GM18867 (cell line): ENCODE data around the gene SH3RF1.
"Not testable (repeated sequence)": the region's sequence is repeated elsewhere in the genome, so short reads cannot be mapped to it uniquely, and the experiment has no call there.

Source experiments
- ATAC-seq: cut with Tn5 transposase; IDR thresholded peaks from one replicate; pipeline ENCODE4 v1.9.1; 2021; ENCODE audit warnings: mild to moderate bottlenecking, moderate library complexity; ENCODE audit not compliant: unreplicated experiment

The SH3RF1 gene

DNA sequence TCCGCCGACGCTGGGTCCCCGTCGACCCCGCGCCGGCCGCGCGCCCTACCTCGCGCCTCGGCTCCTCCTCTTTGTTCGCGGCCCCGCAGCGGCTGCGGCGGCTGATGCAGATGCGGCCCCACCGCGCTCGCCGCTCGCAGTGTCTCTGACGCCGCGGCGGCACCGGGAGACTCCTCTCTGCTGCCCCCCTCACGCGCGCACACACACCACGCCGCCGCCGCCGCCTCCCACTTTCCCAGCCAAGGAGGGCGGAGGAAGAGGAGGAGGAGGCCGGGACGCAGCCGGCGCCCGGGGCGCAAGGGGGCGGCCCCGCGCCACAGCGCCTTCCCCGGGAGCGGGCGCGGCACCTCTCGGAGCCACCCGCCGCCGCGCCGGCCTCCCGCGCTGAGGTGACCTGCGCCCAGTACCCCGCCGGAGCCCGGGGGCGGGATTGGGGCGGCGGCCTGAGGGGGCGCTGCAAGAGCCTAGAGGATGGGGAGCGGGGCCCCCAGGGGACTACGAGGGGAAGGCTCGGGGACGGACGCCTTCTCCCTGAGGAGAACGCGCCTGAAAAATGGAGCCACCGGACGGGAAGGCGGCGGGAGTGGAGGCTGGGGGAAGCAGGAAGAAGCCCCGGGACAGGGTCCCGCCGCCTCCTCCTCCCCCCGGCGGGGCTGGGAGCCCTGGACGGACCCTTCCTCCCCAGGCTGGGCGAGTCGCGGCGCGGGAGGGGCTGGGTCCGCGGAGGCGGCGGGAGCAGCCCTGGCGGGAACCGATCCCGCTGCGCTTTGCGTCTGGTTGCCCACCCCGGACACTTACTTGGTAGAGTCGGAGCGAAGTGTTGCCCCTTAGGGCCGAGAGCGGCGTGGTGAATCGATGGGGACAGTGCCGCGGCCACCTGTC lies at the start of gene SH3RF1:
SH3RF1 (minus strand) TSS at position 147 of the 882 bp plus-strand sequence. CDS start 1,744 bp downstream, outside the sequence.
- ATAC-seq, result peak; percentile 67

DNA sequence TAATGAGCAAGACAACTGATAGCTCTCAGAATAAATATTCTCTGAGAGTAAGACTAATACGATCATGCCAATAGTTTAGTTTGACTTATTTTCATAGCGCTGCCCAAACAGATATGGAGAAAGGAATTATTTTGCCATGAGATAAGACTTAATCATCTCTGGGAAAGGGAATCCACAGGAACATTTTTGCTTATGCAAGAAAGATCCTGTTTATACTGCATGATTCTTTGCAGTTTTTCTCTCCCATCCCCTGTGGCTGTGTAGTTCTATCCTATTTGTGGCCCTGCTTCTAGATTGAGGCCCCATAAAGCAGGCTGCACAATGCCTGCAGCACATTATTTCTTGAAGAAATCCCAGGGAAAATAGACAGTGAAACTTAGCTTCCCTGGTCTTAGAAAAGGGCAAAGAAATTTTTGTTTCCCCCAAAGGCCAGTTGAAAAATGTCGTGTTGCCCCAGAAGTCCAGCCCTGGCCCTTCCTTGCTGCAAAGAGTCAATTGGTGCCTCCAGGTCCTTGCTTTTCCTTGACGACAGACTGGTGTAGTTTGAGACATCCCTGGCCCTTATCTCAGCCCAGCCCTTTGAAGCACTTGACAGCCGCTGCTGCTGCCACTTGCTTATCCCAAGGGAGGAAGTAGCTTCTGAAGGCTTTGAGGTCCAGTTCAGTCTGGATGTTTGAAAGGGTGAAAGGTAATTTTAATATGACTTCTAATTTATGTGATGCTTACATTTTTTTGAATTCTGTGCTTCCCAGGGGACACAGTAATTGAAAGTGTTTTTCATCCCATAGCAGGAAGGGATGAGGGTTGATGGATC lies 45.0 kb upstream of the SH3RF1 start:
- ATAC-seq, result no peak

DNA sequence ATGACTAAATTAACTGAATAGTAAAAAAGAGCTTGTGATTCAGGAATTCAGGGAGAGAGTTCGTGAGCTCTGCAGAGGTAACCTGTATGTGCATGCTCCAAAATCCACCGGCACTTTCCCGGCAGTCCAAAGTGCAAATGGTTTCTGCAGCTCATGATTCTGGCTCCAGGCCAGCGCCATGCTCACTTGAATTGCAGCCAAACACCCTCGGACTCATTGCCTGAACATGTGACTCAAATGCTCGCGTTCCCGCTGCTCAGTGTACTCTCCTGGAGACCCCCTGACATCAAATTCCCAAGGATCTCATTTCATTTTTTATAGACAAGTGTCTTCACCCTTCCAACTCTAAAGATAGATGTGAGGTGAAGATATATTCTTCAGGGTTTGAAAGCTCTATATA lies 44.1 kb upstream of the SH3RF1 start:
- no peak for ATAC-seq

DNA sequence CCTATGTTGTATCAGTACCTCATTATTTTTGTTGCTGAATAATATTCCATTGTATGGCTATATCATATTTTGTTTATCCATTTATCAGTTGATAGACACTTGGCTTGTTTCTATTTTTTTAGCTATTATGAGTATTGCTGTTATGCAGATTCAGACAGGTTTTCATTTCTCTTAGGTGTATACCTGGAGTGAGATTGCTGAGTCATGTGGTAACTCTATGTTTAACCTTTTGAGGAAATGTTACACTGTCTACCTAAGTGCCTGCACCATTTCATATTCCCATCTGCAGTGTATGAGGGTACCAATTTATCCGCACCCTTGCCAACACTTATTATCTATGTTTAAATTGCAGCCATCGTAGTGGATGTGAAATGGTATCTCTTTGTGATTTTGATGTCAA lies 43.0 kb upstream of the SH3RF1 start:
- ATAC-seq, result no peak

DNA sequence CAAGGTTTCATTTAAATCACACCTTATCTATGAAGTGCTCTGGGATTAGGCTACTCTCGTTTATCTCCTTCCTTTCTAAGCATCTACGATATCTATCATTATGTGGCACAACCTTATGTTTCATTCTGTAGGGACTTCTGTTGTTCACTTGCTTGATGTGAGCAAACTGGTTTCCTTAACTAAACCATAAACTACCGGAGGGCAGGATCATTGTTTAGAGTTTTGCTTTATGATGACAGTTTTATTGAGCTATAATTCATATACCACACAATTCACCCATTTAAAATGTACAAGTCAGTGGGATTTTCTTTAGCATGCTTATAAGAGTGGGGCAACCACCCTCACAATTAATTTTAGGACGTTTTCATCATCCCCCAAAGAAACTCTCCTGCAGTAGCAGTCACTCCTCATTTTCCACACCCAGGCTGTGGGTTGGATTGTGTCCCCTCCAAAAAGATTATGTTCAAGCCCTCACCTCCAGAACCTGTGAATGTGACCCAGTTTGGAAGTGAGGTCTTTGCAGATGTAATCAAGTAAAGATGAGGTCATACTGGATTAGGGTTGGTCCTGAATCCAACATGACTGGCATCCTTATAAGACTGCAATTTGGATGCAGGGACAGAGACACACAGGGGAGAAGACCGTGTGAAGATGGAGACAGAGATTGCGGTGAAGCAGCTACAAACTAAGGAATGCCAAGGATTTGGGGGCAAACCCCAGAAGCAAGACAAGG lies 42.1 kb upstream of the SH3RF1 start:
- ATAC-seq, result no peak

GRCh38 chr4:169311643-169312365 lies 41.0 kb upstream of the SH3RF1 start:
- ATAC-seq, result peak; percentile 93

DNA sequence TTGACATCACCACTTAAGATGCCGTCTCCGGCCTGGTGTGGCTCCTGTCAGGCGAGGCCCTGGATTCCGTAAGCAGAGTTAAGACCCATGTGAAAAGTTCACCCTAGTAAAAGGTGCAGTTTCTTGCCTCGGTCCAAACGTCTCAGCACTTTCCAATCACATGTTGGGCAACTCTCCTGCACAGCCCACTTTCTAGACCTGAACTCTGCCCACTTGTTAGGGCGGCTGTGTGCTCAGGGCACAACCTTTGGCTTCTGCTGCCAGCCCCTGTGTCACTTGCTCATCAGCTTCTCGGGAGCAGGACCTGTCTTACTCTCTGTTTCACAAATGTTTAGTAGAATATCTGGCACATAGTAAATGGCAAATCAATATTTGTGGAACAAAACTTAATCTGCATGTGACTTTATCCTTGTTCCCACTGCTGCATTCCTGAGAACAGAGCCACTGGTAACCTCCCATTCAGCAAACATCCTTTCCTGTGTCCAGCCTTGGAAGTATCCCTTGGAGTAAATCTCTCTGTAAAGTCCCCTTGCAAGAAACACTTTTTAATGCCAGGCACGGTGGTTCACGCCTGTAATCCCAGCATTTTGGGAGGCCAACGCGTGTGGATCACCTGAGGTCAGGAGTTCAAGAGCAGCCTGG lies 38.7 kb upstream of the SH3RF1 start:
- ATAC-seq, result no peak

GRCh38 chr4:169307576-169307975 lies 36.8 kb upstream of the SH3RF1 start:
- ATAC-seq, result no peak

DNA sequence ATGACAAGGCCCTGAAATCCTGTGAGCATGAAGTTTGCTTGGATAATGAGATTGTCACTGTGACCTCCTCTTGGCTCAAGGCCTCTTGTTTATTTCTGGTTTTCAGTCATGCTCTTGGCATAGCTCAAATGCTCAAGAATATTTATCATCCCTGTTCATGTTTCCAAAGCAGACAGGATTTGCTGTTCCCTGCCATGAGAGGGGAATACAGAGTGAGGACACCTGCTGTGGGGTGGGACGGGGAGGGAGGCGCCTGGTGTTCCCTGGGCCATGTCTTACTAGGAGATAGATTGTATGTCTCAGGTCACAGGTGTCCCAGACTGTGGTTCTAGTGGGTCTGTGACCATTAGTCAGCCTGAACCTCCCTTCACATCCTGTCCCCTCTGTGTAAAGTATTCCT lies 34.9 kb upstream of the SH3RF1 start:
- no peak for ATAC-seq

DNA sequence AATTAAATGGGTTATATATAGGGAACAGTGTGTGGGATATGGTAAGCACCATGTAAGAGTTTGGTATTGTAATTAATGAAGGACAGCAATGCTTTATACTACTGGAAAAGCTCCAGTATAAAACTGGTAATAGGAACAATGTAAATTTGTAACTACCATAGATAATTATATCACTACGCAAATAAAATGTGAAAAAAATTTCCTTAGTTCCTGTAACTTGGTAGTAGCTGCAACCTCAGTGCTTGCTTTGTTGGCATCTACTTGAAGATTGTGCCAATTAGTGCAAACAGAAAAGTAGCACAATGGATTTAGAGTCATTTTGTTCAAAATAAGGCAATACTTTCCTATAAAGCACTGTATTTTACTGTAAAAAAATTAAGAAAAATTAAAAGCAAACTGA lies 34.4 kb upstream of the SH3RF1 start:
- no peak for ATAC-seq

- peak; percentile 36 for ATAC-seq
Observed at GRCh38 chr4:169295822-169296221, 25.1 kb upstream of the SH3RF1 start.

GRCh38 chr4:169293343-169294176 lies 22.8 kb upstream of the SH3RF1 start:
- peak; percentile 88 for ATAC-seq

GRCh38 chr4:169287983-169288382 lies 17.2 kb upstream of the SH3RF1 start:
- ATAC-seq, result not testable (repeated sequence)

GRCh38 chr4:169286562-169287301 lies 16.0 kb upstream of the SH3RF1 start:
- peak; percentile 46 for ATAC-seq

DNA sequence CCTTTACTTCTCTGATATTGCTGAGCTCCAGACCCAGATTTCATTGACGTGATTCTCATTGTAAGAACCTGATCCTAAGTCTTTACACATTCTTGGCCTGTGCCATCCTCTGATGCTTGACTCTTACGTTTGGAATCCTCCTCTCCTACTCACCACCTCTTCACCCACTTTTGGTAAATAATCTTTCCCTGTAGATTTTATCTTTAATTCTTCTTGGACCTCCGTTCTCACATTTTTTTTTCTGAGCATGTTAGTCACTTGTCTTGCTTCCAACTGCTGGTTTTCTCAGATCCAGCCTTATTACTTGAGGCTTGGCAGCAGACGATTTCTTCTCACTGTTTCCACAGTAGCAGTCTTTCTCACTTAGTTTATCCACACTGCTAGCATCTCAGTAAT lies 12.4 kb upstream of the SH3RF1 start:
- ATAC-seq, result no peak

- ATAC-seq, result no peak
Observed at GRCh38 chr4:169282429-169283113, 11.8 kb upstream of the SH3RF1 start.

- ATAC-seq, result no peak
Observed at GRCh38 chr4:169279108-169279507, 8.4 kb upstream of the SH3RF1 start.

GRCh38 chr4:169278624-169279023 lies 7.9 kb upstream of the SH3RF1 start:
- ATAC-seq, result no peak
